ENCODE data around the gene PDZD8.

PDZD8 gene

DNA sequence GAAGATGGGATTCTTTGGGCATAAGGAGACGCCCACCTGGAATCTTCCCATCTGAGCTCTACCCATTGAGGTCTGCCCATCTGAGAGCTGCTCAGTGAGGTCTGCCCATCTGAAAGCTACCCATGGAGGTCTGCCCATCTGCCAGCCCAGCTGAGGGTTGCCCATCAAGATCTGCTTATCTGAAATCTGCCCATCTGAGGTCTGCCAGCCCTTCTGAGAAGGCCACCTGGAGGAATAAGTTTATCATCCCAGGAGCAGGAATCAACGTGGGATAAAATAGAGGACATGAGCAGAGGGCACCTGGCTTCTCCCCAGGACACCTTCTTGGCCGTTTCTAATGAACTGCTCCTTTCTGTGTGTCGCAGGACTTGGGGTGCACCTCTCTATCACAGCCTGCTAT, 35.3 kb upstream of the PDZD8 start:
- TF ChIP-seq GATA2 (IDR thresholded peaks at IDR 0.05; ENCODE audit: low read depth, low read length) (0 out of 2 replicates have a peak, but pooled peaks have one; percentile 23), GATA3 (IDR thresholded peaks at IDR 0.05; ENCODE audit: low read depth, low read length) (no peak)

DNA sequence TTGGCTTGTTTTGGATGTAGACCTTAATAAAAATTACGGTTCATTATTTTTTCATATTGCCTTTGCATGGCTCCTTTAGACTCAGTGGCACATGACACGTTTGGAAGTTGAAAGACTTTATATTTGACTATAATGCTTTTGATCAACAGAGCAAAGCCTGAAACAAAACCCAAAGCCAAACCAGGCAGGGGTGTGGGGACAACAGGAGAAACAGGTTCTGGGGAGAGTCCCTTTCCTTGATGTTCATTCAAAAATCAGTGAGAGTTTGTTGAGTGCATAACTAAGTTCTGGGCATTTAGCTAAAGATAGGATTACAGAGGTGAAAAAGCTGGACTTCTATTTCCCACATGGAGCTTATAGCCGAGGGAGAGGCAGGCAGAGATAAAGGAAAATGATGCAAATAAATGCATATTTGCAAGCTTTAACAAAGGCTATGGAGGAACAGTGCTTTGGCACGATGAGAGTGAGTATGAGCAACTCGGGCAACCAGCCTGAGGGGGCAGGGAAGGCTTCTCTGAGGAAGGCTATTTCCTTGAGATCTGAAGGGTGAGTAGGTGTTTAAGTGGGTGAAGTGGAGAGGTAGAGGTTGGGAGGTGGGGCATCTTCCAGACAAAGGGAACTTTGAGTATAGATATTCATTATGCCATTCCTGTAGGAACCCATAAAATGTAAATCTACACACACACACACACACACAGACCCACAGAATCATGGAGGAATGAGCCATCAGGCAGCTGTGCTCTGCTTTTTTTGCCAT, 34.5 kb upstream of the PDZD8 start:
- no peak for TF ChIP-seq GATA3 (IDR thresholded peaks at IDR 0.05; ENCODE audit: low read depth, low read length)
- TF ChIP-seq GATA2 (IDR thresholded peaks at IDR 0.05; ENCODE audit: low read depth, low read length) = no peak

DNA sequence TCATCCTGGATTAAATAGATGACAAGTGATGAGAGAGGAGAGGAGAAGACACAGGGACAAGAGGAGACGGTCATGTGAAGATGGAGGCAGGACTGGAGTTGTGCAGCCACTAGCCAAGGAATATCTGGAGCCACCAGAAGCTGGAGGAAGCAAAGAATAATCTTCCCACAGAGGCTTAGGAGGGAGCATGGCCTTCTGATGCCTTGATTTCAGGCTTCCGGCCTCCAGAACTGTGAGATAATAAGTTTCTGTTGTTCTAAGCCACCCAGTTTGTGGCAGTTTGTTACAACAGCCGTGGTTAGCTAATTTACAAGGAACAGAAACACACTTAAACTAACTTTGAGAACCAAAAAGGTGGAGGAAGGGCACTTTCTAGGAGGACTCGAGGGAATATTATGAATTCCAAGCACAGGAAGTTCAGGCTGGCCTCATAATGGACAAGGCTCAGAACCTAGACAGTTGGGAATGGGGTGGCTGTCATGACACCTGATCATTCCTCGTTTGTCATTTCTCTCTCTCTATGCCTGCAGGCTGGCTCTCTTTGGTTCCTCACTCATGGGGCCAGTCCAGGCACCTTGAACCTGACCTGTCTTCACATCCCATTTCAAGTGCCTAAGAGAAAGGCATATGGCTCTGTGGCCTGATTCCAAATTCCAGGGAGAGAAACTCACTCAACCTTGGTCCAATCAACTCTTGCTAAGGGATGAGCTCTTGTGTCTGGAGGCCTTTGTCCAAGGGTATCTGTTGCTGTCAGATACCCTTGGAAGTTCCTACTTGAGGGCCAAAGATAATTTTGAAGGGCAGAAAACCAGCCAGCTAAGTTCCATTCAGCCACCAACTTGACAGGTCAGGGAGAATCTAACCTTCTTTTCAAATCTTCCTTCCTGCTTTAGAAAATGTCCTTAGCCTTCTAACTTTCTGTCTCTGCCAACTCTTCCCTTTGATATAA, 33.5 kb upstream of the PDZD8 start:
- TF ChIP-seq GATA3 (IDR thresholded peaks at IDR 0.05; ENCODE audit: low read depth, low read length) (no peak), GATA2 (IDR thresholded peaks at IDR 0.05; ENCODE audit: low read depth, low read length) (no peak)

DNA sequence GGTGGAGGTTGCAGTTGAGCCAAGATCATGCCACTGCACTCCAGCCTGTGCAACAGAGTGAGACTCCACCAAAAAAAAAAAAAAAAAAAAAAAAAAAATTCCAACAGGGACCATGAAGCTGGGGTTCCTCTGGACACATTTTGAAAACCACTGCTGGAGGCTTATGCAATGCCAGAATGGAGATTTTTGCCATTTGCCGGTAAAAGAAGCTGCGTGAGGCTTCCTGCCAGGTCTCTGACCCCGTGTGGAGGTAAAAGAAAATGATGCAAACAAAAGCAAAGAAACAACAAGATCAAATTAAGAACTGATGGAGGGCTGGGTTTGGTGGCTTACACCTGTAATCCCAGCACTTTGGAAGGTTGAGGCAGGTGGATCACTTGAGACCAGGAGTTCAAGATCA, 30.5 kb upstream of the PDZD8 start:
- no peak for TF ChIP-seq GATA3 (IDR thresholded peaks at IDR 0.05; ENCODE audit: low read depth, low read length)
- TF ChIP-seq GATA2 (IDR thresholded peaks at IDR 0.05; ENCODE audit: low read depth, low read length) = no peak

DNA sequence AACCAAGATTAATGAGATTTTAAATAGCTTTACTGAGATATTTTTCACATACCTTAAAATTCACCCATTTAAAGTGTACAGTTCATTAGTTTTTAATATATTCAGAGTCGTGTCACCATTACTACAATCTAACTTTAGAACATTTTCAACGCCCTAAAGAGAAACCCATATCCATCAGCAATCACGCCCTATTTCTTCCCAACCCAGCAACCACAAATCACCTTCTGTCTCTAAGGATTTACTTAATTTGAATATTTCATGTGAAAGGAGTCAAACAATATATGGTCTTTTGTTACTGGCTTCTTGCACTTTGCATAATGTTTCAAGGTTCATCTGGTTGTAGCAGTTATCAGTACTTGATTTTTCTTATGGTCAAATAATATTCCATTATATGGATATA, 25.1 kb upstream of the PDZD8 start:
- TF ChIP-seq GATA2 (IDR thresholded peaks at IDR 0.05; ENCODE audit: low read depth, low read length) = no peak
- TF ChIP-seq GATA3 (IDR thresholded peaks at IDR 0.05; ENCODE audit: low read depth, low read length) = no peak

DNA sequence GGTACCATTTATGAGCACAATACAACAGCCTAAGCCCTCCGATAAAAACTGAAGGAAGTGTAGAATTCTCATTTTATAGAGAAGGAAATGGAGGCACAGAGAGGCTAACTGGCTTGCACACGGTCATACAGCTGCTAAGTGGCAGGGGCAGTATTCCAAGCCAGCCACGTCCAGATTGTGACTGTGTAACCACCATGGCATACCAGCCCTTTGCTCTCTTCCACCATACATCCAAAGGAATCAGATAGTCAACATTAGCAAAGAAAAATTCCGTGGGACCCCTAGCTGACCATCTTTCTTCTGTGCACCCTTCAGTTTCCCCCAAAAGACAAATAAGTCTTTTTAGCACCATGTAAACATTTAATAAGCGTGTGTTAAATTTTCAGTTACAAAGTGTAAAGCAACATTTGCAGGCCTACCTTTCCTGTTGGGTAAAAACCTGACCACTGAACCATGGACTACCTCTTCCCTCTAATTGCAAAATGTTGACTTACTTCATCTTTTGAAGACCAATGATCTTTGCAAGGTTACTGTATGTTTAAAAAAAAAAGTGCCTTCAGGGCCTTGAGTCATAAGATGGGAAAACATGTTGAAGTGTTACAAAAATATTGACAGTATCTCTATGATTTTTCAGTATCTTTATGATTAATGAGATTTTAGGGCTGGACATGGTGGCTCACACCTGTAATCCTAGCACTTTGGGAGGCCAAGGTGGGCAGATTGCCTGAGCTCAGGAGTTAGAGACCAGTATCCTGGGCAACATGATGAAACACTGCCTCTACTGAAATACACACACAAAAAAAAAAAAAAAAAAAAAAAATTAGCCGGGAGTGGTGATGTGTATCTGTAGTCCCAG, 24.3 kb upstream of the PDZD8 start:
- TF ChIP-seq GATA3 (IDR thresholded peaks at IDR 0.05; ENCODE audit: low read depth, low read length) (no peak), GATA2 (IDR thresholded peaks at IDR 0.05; ENCODE audit: low read depth, low read length) (no peak)

DNA sequence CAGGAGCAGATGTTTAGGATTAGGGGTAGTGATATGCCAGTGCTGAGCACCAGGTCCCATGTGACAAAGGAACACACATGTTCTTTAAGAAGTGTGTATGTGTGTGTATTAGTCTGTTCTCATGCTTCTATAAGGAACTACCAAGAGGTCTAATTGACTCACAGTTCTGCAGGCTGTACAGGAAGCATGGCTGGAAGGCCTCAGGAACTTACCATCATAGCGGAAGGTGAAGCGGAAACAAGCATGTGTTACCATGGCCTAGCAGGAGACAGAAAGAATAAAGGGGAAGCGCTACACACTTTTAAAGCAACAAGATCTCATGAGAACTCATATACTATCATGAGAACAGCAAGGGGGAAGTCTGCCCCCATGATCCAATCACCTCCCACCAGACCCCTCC, 22.8 kb upstream of the PDZD8 start:
- TF ChIP-seq GATA3 (IDR thresholded peaks at IDR 0.05; ENCODE audit: low read depth, low read length) (no peak), GATA2 (IDR thresholded peaks at IDR 0.05; ENCODE audit: low read depth, low read length) (no peak)

DNA sequence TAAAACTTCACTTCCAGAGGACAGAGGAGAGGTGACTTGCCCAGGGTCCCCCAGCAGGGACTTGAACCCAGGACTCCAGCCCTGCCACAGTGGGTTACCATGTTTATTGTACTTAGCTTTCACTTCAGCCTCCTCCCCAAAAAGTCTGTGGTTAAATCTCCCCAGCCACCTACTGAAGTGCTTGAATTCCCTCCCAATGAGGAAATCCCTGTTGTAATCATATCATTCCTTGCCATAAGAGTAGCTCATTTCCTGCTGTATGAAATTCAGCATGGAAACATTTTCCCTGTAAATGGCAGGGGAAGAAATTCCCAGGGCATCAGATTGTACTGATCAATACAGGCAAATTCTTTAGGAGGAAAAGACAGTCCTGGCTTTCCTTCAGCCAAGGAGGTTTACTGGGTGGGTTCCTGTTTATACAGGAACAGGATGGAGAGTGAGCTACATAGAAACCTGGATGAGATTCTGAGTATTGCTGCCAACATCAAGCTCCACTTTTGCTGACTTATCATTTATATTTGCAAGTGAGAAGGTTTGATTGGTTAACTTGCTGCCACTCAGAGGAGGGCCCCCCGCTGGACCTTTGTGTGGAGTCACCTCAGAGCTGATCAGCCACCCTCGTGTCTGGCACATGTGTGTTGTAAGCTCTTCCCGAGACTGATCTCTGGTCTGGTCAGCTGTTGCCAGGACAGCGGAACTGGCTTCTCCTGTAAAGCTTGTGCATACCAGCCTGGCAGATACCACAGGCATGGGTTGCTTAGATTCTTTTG, 16.4 kb upstream of the PDZD8 start:
- TF ChIP-seq GATA2 (IDR thresholded peaks at IDR 0.05; ENCODE audit: low read depth, low read length) = no peak
- no peak for TF ChIP-seq GATA3 (IDR thresholded peaks at IDR 0.05; ENCODE audit: low read depth, low read length)

DNA sequence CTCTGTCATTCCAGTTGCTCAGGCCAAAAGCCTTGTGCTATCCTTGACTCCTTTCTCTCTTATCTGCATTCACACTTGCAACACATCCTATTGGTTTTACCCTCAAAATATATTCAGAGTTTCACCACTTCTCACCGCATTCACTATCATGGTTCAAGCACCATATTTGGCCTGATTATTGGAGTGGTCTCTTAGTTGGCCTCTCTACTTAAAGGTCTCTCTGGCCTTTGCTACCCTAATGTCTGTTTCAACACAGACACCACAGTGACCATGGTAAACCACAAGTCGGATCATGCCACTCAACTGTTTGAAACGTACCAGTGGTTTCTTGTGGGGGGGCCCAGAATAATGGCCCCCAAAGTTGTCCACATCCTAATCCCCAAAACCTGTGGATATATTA, 15.2 kb upstream of the PDZD8 start:
- no peak for TF ChIP-seq GATA3 (IDR thresholded peaks at IDR 0.05; ENCODE audit: low read depth, low read length)
- no peak for TF ChIP-seq GATA2 (IDR thresholded peaks at IDR 0.05; ENCODE audit: low read depth, low read length)

DNA sequence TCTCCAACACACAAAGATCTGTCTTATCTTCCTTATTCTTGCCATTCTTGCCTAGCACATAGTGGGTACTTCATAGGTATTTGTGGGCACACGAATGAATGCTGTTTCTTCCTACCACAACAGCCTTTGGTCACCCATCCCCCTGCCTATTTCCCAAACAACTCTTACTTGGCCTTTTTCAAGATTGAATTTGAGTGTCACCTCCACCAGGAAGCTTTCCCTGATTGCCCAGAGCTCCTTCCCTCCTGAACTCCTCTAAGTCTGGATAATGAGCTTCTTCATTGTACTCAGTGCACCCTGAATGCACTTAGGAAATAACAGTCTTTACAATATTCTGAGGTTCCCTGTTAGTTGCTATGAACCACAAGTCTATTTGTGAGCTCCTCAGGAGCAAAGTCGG, 11.6 kb upstream of the PDZD8 start:
- TF ChIP-seq GATA2 (IDR thresholded peaks at IDR 0.05; ENCODE audit: low read depth, low read length) = no peak
- no peak for TF ChIP-seq GATA3 (IDR thresholded peaks at IDR 0.05; ENCODE audit: low read depth, low read length)

DNA sequence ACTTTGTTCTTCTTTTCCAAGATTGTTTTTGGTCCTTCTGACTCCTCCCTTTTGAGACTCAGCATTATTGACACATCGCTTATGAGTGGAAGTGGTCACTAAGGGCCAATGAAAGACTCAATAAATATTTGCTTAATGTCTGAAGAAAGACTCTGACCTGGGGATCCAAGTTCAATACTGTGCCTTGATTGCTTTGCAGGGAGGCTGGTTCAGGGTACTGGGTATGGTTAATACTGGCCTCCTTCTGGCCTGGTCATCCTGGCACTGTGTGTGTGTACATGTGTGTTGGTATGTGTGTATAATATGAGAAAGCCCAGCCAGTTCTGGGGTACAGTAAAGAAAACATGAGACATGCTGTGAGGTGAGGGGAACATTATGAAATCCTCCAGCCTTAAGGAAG, 7.6 kb upstream of the PDZD8 start:
- TF ChIP-seq GATA3 (IDR thresholded peaks at IDR 0.05; ENCODE audit: low read depth, low read length) (no peak), GATA2 (IDR thresholded peaks at IDR 0.05; ENCODE audit: low read depth, low read length) (no peak)

DNA sequence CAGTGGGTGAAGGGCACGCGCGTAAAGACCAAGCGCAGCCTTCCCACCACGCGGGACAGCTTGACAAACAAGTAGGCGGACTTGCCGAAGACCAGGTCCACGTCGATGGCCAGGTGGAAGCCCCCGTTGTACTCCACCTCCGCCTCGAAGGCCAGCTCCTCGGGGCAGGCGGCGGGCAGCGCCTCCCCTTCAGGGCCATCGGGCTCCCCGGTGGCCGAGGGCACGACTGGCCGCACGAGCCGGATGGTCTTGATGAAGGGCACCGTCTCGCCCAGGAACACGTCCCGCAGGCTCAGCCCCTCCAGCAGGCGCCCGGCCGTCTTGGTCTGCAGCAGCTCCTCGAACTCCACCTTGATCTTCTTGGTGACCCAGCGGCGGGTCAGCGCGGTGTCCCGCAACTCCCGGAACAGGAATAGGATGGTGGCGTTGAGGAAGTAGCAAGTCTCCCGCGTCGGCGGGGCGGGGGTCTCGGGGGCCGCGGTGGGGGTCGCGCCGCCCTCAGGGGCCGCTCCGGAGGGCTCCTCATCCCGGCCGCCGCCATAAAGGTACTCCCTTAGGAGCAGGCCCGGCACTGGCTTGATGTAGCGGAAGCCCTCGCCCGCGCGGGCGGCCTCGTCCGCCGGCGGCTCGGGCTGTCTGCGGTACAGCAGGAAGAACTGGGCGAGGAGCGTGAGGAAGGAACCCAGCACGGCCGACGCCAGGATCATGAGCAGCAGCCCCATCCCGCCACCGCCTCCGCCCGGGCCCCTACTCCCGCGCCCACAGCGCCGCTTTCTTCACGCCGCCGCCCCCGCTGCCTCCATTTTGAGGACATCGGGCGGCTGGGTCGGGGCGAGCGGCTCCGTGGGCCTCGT, 507 bp downstream of the PDZD8 start:
- no peak for TF ChIP-seq GATA3 (IDR thresholded peaks at IDR 0.05; ENCODE audit: low read depth, low read length)
- TF ChIP-seq GATA2 (IDR thresholded peaks at IDR 0.05; ENCODE audit: low read depth, low read length) = no peak
